GM21390 (cell line): Measurements from ENCODE around the gene ORMDL2.
"Not testable (repeated sequence)": the region's sequence is repeated elsewhere in the genome, so short reads cannot be mapped to it uniquely, and the experiment has no call there.

Experiments used
- ATAC-seq: cut with Tn5 transposase; IDR thresholded peaks from one replicate; pipeline ENCODE4 v1.9.1; 2021; ENCODE audit not compliant: unreplicated experiment

The ORMDL2 gene

GRCh38 chr12:55827806-55828205, 10.0 kb downstream of the ORMDL2 start:
- no peak for ATAC-seq

- no peak for ATAC-seq
Observed at GRCh38 chr12:55828357-55828756, 10.5 kb downstream of the ORMDL2 start.

GRCh38 chr12:55829967-55830600, 12.2 kb downstream of the ORMDL2 start:
- ATAC-seq = peak; percentile 25

GRCh38 chr12:55830601-55831446, 13.0 kb downstream of the ORMDL2 start:
- no peak for ATAC-seq

GRCh38 chr12:55831447-55831815, 13.6 kb downstream of the ORMDL2 start:
- ATAC-seq = no peak

- ATAC-seq = no peak
Observed at GRCh38 chr12:55833056-55833455, 15.2 kb downstream of the ORMDL2 start.

- not testable (repeated sequence) for ATAC-seq
Observed at GRCh38 chr12:55834400-55834799, 16.6 kb downstream of the ORMDL2 start.

- ATAC-seq = no peak
Observed at GRCh38 chr12:55838361-55838760, 20.5 kb downstream of the ORMDL2 start.

- no peak for ATAC-seq
Observed at GRCh38 chr12:55839345-55840140, 21.7 kb downstream of the ORMDL2 start.

GRCh38 chr12:55840581-55841351, 22.9 kb downstream of the ORMDL2 start:
- ATAC-seq = no peak

- ATAC-seq = no peak
Observed at GRCh38 chr12:55842681-55843429, 25.0 kb downstream of the ORMDL2 start, which contains the start of gene MMP19. Gene MMP19, minus strand, starts transcription at chr12:55842936. Its CDS starts 106 bp downstream, at chr12:55842830.

GRCh38 chr12:55843431-55843830, 25.6 kb downstream of the ORMDL2 start:
- no peak for ATAC-seq

GRCh38 chr12:55844961-55845360, 27.1 kb downstream of the ORMDL2 start:
- no peak for ATAC-seq

- ATAC-seq = no peak
Observed at GRCh38 chr12:55845361-55845760, 27.5 kb downstream of the ORMDL2 start.

- no peak for ATAC-seq
Observed at GRCh38 chr12:55845785-55846496, 28.1 kb downstream of the ORMDL2 start.

GRCh38 chr12:55847033-55847432, 29.2 kb downstream of the ORMDL2 start:
- no peak for ATAC-seq

GRCh38 chr12:55847603-55848291, 29.9 kb downstream of the ORMDL2 start:
- ATAC-seq = no peak

GRCh38 chr12:55849616-55850343, 31.9 kb downstream of the ORMDL2 start:
- ATAC-seq = no peak
